GM19239 (cell line): ENCODE measurements around the gene DEPP1.

Experiments
- DNase-seq: peaks from one replicate; pipeline ENCODE4 v3.0.0; 2011; ENCODE audit warnings: low spot score; ENCODE audit not compliant: insufficient read length
- FAIRE-seq: peaks from 2 replicates; lab custom pipeline; 2011; peaks lifted over from hg19 to GRCh38; lab: Jason Lieb, UNC

Gene DEPP1

GRCh38 chr10:44980309-44981171, 1.9 kb upstream of the DEPP1 start:
- peak; percentile 4 for FAIRE-seq
- no peak for DNase-seq

- FAIRE-seq (no peak), DNase-seq (no peak)
These were observed 927 bp upstream of the DEPP1 start for GRCh38 chr10:44979281-44980191.

DNA sequence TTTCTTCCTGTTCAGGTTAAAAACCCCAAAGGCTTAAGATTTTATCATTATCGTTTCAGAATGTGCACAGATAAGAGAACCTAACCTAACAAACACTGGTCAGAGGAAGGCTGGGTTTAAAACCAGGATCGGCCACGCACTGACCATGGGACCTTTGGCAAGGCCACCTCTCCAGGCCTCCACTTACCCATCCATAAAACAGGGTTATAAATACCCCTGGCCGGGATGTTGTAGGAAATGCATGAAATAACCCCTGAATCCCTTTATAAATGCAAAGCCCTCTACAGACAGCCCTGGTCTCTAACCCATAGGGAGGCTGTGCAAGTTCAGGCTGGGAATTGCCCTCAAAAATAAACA, 418 bp downstream of the DEPP1 start:
- DNase-seq, result no peak

DNA sequence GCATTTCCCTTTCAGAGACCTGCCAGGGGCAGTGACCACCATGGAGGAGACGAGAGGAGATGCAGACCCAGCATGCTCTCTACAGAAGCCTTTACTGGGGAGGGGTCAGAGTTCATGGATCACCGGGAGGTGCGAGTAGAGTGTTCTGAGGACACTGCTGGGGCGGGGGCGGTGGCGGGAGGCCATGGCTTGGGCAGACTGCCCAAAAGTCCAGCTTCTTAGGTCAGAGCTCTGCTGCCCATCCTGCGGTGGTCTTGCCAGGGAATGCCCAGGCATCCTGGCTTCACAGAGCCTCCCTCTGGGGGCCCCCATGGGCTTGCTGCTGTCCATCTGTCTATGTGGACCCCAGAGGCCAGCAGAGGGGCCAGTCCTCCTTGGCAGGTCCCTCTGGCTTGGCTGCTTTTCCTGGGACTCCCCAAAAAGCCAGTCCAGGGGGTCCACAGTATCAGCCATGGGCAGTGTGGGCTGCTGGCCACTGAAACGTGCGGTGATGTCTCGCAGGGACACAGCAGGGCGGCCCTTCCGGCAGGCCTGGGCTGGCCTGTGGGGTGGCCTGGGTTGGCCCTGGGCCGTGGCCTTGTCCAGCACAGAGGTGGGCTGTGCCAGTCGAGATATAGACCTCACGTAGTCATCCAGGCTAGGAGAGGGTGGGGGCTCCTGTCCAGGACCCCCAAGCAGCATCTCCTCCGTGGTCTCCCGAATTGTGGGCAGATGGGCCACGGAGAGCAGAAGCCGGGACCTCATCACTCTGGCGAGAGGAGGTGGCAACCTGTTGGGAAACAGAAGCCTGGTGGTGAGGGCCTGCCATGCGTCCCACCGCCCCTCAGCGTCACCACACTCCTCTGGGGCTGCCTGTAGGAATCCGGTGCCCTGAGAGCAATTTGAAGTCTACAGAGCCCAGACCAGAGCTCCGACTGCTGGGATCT, 1.1 kb downstream of the DEPP1 start:
- no peak for DNase-seq
- no peak for FAIRE-seq

More for the DNA sequence above, 418 bp downstream of the DEPP1 start:
- FAIRE-seq, result no peak

DNA sequence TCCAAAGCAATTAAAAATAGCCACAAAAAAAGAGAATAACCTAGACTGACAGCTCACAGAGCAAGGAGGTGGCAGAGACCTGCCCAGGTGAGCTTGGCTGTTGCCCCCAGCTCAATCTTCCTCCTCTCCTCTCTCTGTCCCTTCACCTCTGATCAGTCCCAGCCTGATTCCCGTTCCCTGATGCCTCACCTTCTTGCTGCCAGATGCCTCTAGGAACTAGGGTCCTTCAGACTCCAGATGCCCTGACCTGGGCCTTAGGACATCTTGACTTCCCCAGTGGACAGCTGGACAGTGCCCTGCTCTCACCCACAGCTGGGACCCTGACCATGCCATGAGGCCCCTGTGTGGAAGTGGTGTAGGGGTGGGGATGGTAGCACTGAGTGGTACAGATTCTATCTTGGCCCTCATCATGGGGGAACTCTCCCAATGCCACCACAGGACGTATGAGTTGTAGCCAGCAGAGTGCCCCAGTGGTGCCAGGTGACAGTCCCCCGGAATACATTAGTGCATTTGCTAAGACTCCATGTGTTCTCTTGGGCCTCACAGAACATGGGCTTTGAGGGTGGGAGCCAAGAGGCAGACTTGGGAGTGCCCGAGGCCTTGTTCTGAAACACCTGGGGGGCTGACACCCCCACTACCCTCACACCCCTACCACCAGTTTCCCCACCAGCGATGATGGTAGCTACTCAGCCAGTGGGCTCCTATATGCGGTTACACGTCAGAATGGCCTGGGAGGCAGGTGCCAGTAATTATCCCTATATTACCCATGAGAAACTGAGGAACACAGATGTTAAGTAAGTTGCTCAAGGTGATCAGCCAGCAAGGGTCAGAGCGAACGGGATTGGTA, 2.0 kb downstream of the DEPP1 start:
- FAIRE-seq (no peak), DNase-seq (no peak)

DNA sequence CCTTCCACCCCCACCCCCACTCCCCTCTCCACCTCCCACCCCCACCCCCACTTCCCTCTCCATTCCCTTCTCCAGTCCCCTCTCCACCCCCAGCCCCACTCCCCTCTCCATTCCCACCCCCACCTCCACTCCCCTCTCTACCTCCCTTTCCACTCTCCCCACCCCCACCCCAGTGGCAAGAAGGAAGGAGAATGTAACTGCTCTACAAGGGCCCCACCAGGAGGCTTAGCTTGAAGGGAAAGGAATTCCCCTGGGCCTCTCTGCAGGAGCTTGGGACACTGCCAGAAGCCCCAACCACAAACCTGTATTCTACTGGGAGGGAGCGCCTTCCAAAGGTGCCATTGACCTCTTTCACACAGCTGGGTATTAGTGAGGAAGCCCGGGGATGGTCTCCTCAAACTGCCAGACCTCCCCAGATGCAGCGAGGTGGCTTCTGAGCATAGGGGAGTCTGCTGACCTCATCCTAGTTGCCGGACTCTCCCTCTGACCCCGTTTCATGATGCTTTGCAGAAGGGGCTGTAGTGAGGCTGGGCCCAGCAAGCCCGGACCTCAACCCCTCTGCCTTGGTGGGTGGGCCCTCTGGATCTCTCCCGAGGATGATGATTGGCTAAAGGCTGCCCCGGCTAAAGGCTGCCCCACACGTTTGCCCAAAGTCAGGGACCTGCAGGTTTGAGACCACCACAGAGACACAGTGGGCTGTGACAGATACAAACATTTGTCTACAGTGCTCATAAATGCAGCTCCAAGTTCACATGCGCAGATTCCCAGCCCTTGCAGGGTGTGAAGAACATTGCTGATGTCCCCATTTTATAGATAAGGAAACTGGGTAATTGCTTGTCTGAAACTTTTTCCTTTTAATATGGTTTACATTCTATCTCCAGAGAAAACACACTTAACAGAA, 2.9 kb downstream of the DEPP1 start:
- DNase-seq (no peak), FAIRE-seq (no peak)

- DNase-seq, result peak; percentile 73
- FAIRE-seq, result peak; percentile 76
These were observed 3.8 kb downstream of the DEPP1 start for GRCh38 chr10:44974628-44975430.

GRCh38 chr10:44974082-44974627, 4.5 kb downstream of the DEPP1 start:
- FAIRE-seq (peak; percentile 31), DNase-seq (no peak)

DNA sequence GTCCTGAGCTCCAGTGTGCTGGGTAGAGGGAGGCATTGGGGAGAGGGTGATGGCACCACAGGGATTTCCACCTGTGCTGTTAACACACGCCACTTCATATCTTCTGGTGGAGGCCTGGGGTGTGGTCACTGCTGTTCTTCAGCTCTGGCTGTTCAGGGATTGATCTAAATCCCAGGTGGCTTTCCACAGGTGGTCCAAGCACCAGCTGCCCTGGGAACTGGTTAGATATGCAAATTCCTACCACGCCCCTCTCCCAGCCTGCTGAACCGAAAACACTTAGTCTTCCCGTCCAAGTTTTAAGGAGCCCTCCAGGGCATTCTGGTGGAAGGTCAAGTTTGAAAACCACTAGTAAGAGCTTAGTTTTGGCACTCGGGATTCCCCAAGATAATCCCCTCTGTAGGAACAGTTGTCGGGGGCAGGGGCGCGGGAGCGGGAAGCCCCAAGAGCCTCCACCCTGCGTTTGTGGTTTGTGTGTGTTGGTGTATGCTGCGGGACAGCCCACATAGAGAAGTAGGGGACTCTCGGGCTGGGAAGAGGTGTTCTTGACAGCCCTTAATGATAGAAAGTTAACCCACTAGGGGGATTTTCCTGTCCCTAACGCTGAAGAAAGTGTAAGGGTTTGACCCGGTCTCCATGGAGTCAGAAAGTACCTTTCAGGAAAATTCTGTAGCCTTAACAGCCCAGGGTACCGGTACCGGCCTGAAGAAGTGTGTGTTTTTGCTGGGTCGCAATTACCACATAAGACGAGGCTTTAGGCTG, 5.1 kb downstream of the DEPP1 start:
- FAIRE-seq (peak; percentile 67), DNase-seq (no peak)

DNA sequence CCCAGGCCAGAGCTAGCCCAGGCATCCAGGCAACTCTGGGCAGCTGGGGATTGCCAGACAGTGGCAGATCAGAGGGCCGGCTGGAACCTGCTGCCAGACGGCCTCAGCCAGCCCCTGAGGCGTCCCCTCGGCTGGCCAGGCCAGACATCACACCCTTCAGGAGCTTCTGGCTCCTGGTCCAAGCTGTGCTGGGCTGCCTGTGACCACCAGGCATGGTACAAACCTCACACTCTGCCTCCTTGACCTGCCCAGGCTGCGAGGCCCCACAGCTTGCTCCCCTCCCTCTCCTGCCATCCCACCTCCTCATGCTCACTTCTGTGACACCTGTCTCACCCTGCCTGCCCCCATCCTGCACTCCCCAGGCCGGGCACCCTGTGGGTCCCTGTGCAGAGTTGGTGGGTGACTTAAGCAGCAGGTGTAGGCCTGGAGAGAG, 5.7 kb downstream of the DEPP1 start:
- DNase-seq (no peak), FAIRE-seq (no peak)

DNA sequence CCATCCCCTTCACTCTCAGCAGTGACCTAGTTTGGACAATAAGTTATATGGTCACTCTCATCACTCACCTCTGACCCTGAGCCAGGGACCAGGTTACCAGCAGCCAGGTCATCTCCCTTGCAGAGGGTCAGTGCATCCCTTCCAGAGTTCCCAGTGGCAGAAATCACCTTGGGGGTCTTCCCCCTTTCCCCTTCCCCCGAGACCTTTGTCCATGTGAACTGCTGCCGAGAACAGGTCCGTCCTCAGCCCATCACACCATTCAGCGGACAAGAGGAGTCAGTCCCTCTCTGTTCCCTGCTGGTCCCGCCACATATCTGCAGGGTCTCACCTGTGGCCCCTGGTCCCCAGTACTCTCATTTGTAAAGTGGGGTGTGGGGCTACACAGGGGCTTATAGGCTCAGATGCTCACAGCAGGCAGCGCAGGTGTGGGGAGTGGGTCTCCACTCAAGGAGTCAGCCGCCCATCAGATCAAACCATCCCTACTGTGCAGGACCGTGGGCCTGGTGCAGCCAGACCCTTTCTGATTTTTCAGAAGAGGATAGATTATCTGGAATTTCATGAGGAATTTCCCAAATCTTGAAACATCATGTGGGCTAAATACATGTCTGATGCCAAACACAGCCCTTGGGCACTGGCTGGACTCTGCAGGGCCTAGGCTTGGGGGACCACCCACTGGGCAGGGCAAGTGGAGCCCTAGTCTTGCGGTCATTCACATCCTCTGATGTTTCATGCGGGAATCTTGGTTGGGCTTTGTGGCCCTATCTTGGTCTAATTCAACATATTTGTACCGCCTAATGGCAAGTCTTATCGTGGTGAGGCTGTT, 6.5 kb downstream of the DEPP1 start:
- FAIRE-seq, result no peak
- DNase-seq, result no peak

DNA sequence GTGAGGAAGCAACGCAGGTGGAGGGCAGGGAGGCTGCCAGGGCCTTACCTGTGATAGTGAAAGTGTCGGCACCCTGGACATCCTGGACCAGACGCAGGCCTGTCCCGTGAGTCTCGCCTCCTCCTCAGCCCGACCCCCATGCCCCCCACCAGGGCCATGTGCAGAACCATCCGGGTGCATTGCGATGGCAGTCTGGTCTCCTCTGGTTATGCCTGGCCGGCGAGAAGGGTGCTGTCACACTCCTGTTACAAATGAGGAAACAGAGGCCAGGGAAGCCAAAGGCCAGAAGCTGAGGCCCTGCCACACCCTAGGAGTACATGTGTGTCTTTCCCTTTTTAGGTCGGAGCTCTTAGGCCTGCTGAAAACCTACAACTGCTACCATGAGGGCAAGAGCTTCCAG, 7.2 kb downstream of the DEPP1 start:
- no peak for FAIRE-seq
- DNase-seq, result no peak

DNA sequence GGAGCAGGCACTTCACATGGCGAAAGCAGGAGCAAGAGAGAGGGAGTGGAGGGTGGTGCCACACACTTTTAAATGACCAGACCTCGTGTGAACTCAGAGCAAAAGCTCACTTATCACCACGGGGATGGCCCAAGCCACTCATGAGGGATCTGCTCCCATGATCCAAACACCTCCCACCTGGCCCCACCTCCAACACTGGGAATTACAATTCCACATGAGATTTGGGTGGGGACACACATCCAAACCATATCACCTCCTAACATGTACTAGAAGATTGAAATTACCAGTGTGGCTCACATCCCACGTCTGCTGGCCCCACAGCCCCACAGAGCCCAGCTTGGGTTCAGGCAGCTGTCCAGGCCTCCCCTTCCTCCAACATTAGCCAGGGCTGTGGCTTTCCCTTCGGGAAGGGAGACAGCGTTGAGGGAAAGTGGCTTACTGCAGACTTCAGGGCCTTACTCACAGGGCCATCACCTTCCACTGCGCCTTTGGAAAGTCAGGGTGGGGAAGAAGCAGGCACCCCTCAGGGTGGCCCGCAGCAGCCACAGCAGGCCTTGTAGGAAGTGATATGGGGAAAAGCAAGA, 7.7 kb downstream of the DEPP1 start:
- FAIRE-seq (no peak), DNase-seq (no peak)

- FAIRE-seq (no peak), DNase-seq (no peak)
These were observed 8.8 kb downstream of the DEPP1 start for GRCh38 chr10:44969854-44970253.
